Panc1 (cell line): Measurements from ENCODE around the gene BARX2. TPM values are rescaled to one million over a fixed set of nuclear protein-coding genes. Genes with fewer than 3 reads are reported as not detected.

Experiments used
- ATAC-seq: fragments of 200-7000 bp; cut with Tn5 transposase; 2 replicates; pipeline ENCODE4 v1.9.1; 2020; ENCODE audit warnings: mild to moderate bottlenecking, moderate library complexity
- BruUV-seq: library from RNA; stranded (reverse); fragments of 400-500 nt; replicated peaks from 2 replicates; lab custom pipeline; 2021; lab: Mats Ljungman, UMichigan
- CTCF ChIA-PET: fragments of 300-600 bp; sonication (Branson Sonifier 250); formaldehyde crosslinking; loops from one replicate; lab custom pipeline; 2022; ENCODE audit warnings: antibody characterized with exemption; lab: Charles Lee
- POLR2A ChIA-PET: fragments of 300-600 bp; sonication (Branson Sonifier 250); formaldehyde crosslinking; loops from one replicate; lab custom pipeline; 2022; ENCODE audit warnings: antibody characterized with exemption; lab: Charles Lee
- DNase-seq: peaks from one replicate; pipeline ENCODE4 v3.0.0-alpha.2; 2010; ENCODE audit warnings: low read depth, low spot score
- H3K27ac ChIP-seq: 2 replicates; pipeline ENCODE4 v1.5.1; 2011; ENCODE audit warnings: mild to moderate bottlenecking, low read length, inconsistent platforms
- H3K27me3 ChIP-seq: fragments of 200-500 bp; sonication (Bioruptor generic); 2 replicates; pipeline ENCODE4 v1.6.0; 2014; ENCODE audit warnings: low read length, inconsistent platforms; ENCODE audit not compliant: control insufficient read depth, insufficient read depth
- H3K36me3 ChIP-seq: fragments of 200-500 bp; sonication (Bioruptor generic); 2 replicates; pipeline ENCODE4 v1.5.1; 2014; ENCODE audit warnings: inconsistent platforms, mild to moderate bottlenecking, low read length, moderate library complexity; ENCODE audit not compliant: control insufficient read depth, insufficient read depth
- H3K4me1 ChIP-seq: 2 replicates; pipeline ENCODE4 v1.5.1; 2011; ENCODE audit warnings: inconsistent platforms, mild to moderate bottlenecking, low read length, moderate library complexity; ENCODE audit not compliant: control insufficient read depth, insufficient read depth
- H3K4me3 ChIP-seq, 2 experiments: 2 replicates each; pipeline ENCODE4 v1.5.1; 2011 to 2012; ENCODE audit warnings: low read depth in 2 of 2, low read length in 2 of 2, mild to moderate bottlenecking in 2 of 2, inconsistent platforms in 1 of 2, moderate library complexity in 1 of 2
- H3K9me3 ChIP-seq: fragments of 200-500 bp; sonication (Bioruptor generic); 2 replicates; pipeline ENCODE4 v1.5.1; 2014; ENCODE audit warnings: low read depth, mild to moderate bottlenecking, inconsistent platforms, low read length, moderate library complexity; ENCODE audit not compliant: control insufficient read depth, insufficient read depth
- POLR2AphosphoS5 ChIP-seq: IDR thresholded peaks from 2 replicates; pipeline ENCODE4 v1.6.1; 2012; ENCODE audit warnings: mild to moderate bottlenecking, low read depth, low read length, moderate library complexity
- REST ChIP-seq, 2 experiments: IDR thresholded peaks; 2 replicates each; pipeline ENCODE4 v1.6.1; 2011 to 2012; ENCODE audit warnings: low read depth in 2 of 2, control low read depth in 1 of 2, low read length in 1 of 2, mild to moderate bottlenecking in 1 of 2, moderate library complexity in 1 of 2; ENCODE audit not compliant: insufficient read depth in 1 of 2
- SIN3A ChIP-seq: IDR thresholded peaks from 2 replicates; pipeline ENCODE4 v1.6.1; 2012; ENCODE audit warnings: low read depth, mild to moderate bottlenecking, low read length, moderate library complexity, borderline replicate concordance; ENCODE audit not compliant: insufficient read depth
- TCF7L2 ChIP-seq: IDR thresholded peaks from 2 replicates; pipeline ENCODE4 v1.6.1; 2011; ENCODE audit warnings: mild to moderate bottlenecking, low read depth, low read length, inconsistent platforms
- in situ Hi-C: cut with HindIII; loops from 2 replicates; pipeline ENCODE4 v1.10.0; 2016; ENCODE audit warnings: low sequenced_read_pairs, low pct_unique_long_range_greater_than_20kb
- intact Hi-C: fragments of 100-400 bp; cut with micrococcal nuclease; formaldehyde crosslinking; loops from one replicate; pipeline ENCODE4 v1.10.0; 2022; ENCODE audit not compliant: unreplicated experiment
- total RNA-seq: library from RNA; stranded (reverse); gene quantifications from one replicate; pipeline ENCODE4 v1.2.1, GENCODE V29; 2021; ENCODE audit not compliant: unreplicated experiment
- TF ChIP-seq, protein P1 (sequence below): fragments of 450-650 bp; IDR thresholded peaks from 2 replicates; pipeline ENCODE4 v1.5.1; 2017; ENCODE audit warnings: mild to moderate bottlenecking

Gene BARX2
- total RNA-seq, 1 experiment from 2014 or later: 3.9 TPM

- no peaks in the 10 kb centered on the region for H3K4me1 ChIP-seq
- no peak for ATAC-seq
- BruUV-seq: no TSS peak
- POLR2A ChIA-PET: no interaction called here
- intact Hi-C loops (no loop called here), in situ Hi-C loops (no loop called here)
- no peak for DNase-seq
- no peaks in the 10 kb centered on the region for H3K36me3 ChIP-seq
- TF ChIP-seq SIN3A (no peak), REST (IDR thresholded peaks at IDR 0.05; ENCODE audit: insufficient read depth in 1 of 2, low read depth in 2 of 2, low read length in 1 of 2) (no peak), TCF7L2 (no peak), POLR2AphosphoS5 (no peak)
- TF ChIP-seq, protein P1, sequence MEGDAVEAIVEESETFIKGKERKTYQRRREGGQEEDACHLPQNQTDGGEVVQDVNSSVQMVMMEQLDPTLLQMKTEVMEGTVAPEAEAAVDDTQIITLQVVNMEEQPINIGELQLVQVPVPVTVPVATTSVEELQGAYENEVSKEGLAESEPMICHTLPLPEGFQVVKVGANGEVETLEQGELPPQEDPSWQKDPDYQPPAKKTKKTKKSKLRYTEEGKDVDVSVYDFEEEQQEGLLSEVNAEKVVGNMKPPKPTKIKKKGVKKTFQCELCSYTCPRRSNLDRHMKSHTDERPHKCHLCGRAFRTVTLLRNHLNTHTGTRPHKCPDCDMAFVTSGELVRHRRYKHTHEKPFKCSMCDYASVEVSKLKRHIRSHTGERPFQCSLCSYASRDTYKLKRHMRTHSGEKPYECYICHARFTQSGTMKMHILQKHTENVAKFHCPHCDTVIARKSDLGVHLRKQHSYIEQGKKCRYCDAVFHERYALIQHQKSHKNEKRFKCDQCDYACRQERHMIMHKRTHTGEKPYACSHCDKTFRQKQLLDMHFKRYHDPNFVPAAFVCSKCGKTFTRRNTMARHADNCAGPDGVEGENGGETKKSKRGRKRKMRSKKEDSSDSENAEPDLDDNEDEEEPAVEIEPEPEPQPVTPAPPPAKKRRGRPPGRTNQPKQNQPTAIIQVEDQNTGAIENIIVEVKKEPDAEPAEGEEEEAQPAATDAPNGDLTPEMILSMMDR: no peak
- H3K4me3 ChIP-seq: no peak overlapping the region
- H3K27ac ChIP-seq: no peak overlapping the region
- no peaks in the 10 kb centered on the region for H3K9me3 ChIP-seq
- no peaks in the 10 kb centered on the region for H3K27me3 ChIP-seq
- CTCF ChIA-PET: no interaction called here
Measured at GRCh38 chr11:129445226-129445625, 69.6 kb downstream of the BARX2 start.

DNA sequence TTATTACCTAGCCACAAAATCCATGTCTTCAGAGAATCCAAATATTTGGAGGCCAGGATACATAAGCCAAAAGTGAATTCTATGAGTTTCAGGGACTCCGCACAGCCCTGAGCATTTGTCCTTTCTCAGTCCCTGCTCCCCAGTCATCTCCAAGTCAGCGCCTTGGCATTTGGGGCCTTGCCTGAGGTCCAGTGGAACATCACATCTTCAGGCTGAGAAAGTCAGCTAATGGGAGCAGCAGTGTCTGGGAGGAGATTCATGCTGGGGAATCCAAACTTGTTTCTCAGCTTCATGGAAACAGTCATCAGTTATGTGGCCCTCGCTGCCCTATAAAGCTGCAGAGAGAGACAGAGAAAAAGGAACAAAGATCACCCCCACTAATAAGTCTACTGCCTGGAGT lies 70.9 kb downstream of the BARX2 start:
- CTCF ChIA-PET: no interaction called here
- no peak for ATAC-seq

DNA sequence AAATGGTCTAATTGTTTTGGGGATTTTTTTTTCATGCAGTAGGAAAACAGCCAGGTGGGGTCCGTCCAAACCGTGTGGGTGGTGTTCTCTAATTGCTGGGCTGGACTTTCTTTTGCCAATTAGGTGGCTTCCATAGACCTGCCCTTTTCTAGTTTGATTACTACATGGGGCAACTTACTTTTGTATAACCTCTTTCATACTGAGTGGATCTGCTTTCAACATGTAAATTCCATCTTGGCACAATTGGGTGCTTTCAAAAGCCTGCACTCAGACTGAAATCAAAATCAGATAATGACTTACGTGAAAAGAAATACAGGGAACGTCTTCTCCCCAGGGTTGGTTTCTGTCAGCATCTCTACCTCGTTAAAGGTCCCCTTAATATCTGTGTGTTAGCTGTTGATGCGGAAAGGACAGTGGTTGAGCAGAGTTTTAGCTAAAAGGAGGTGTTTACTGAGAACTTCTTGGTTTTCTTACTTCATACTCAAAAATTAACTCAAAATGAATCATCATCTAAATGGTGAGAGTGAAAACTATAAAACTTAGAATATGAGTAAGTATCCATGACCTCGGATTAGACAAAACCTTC lies 72.1 kb downstream of the BARX2 start:
- POLR2A ChIA-PET: interaction anchor here (0.6 kb wide), 1 partner anchor 51 kb away, joined by 8 read pairs; no protein-coding TSS in a partner anchor
- no peak for ATAC-seq
- no TSS peak for BruUV-seq

More for the DNA sequence above, 70.9 kb downstream of the BARX2 start:
- POLR2A ChIA-PET: interaction anchor here (0.6 kb wide), 1 partner anchor 134 kb away, joined by 3 read pairs; no protein-coding TSS in a partner anchor
- Histone ChIP-seq H3K27ac (no peak overlapping the region), H3K9me3 (no peaks in the 10 kb centered on the region), H3K36me3 (no peaks in the 10 kb centered on the region), H3K4me1 (no peaks in the 10 kb centered on the region), H3K27me3 (no peaks in the 10 kb centered on the region), H3K4me3 (no peak overlapping the region)
- no TSS peak for BruUV-seq
- no peak for TF ChIP-seq POLR2AphosphoS5
- intact Hi-C loops (no loop called here), in situ Hi-C loops (no loop called here)
- no peak for DNase-seq

More for the DNA sequence above, 72.1 kb downstream of the BARX2 start:
- DNase-seq: no peak
- in situ Hi-C loops: no loop called here
- TF ChIP-seq, protein P1: no peak
- TF ChIP-seq POLR2AphosphoS5 (no peak), SIN3A (no peak)
- H3K27me3 ChIP-seq: no peaks in the 10 kb centered on the region
- H3K9me3 ChIP-seq: no peaks in the 10 kb centered on the region
- CTCF ChIA-PET: no interaction called here
- intact Hi-C loops: no loop called here
- no peak overlapping the region for H3K27ac ChIP-seq
- H3K4me1 ChIP-seq: no peaks in the 10 kb centered on the region
- H3K4me3 ChIP-seq: no peak overlapping the region
- no peaks in the 10 kb centered on the region for H3K36me3 ChIP-seq
